Tibial artery (tissue), 4 donors: ENCODE results near the gene SLC15A4.

ENCODE experiments used
- DNase-seq, 2 donors: peaks; one replicate each; pipeline ENCODE4 v3.0.0-alpha.2; 2019
- H3K27ac ChIP-seq, 2 donors: fragments of 200-600 bp; sonication (generic) in 1 of 2; 1 replicate in 1 of 2; 2 replicates in 1 of 2; pipeline ENCODE4 v1.5.1; 2018 to 2019; ENCODE audit warnings: mild to moderate bottlenecking in 1 of 2
- H3K27me3 ChIP-seq, 2 donors: fragments of 200-600 bp; sonication (generic) in 1 of 2; one replicate each; pipeline versions ENCODE4 v1.5.1 to v1.6.0; 2016 to 2019
- H3K36me3 ChIP-seq, 3 donors: fragments of 200-600 bp; sonication (generic) in 2 of 3; one replicate each; pipeline ENCODE4 v1.5.1; 2016 to 2019; ENCODE audit warnings: mild to moderate bottlenecking in 2 of 3
- H3K4me1 ChIP-seq, 4 donors: fragments of 200-600 bp; sonication (generic) in 2 of 4; 1 replicate in 3 of 4; 2 replicates in 1 of 4; pipeline ENCODE4 v1.5.1; 2016 to 2019
- H3K4me3 ChIP-seq, 2 donors: fragments of 200-600 bp; sonication (generic) in 1 of 2; 1 replicate in 1 of 2; 2 replicates in 1 of 2; pipeline ENCODE4 v1.5.1; 2018 to 2019; ENCODE audit warnings: mild to moderate bottlenecking in 2 of 2
- H3K9me3 ChIP-seq, 3 donors: fragments of 200-600 bp; sonication (generic) in 1 of 3; one replicate each; pipeline ENCODE4 v1.5.1; 2016 to 2019
- intact Hi-C: fragments of 100-400 bp; cut with DNase I; formaldehyde crosslinking; loops from one replicate; pipeline ENCODE4 v1.15.0; 2023; ENCODE audit warnings: low total_unique reads
- TF ChIP-seq, protein P1 (sequence below), 2 experiments: fragments of 200-600 bp in 1 of 2; fragments of 450-650 bp in 1 of 2; IDR thresholded peaks; one replicate each; pipeline ENCODE4 v1.5.1; 2017 to 2019; ENCODE audit warnings: antibody characterized with exemption in 2 of 2, mild to moderate bottlenecking in 1 of 2, moderate library complexity in 1 of 2

SLC15A4 gene

DNA sequence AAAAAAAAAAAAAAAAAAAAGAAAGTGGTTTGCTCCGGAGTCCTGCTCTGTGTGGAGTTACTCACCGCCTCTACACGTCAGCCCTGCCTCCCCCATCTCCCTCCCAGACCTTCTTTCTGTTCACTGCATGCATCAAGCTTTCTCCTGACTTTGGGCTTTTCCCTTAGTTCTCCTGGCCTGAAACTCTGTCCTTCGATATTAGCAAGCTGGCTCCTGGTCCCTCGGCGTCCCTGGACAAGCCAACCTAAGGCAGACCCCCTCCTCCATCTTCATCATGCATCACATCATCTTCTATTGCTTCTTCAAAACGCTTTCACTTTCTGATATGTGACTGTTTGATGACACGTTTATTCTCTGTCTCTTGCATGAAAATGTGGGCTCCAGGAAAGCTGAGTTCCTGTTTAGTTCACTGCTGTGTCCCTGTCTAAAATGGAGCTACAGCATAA, 40.6 kb downstream of the SLC15A4 start:
- Histone ChIP-seq H3K4me3 (no peak overlapping the region), H3K9me3 (no peaks in the 10 kb centered on the region), H3K4me1 (no peaks in the 10 kb centered on the region), H3K36me3 (no peaks in the 10 kb centered on the region), H3K27ac (no peak overlapping the region), H3K27me3 (no peaks in the 10 kb centered on the region)
- TF ChIP-seq, protein P1, sequence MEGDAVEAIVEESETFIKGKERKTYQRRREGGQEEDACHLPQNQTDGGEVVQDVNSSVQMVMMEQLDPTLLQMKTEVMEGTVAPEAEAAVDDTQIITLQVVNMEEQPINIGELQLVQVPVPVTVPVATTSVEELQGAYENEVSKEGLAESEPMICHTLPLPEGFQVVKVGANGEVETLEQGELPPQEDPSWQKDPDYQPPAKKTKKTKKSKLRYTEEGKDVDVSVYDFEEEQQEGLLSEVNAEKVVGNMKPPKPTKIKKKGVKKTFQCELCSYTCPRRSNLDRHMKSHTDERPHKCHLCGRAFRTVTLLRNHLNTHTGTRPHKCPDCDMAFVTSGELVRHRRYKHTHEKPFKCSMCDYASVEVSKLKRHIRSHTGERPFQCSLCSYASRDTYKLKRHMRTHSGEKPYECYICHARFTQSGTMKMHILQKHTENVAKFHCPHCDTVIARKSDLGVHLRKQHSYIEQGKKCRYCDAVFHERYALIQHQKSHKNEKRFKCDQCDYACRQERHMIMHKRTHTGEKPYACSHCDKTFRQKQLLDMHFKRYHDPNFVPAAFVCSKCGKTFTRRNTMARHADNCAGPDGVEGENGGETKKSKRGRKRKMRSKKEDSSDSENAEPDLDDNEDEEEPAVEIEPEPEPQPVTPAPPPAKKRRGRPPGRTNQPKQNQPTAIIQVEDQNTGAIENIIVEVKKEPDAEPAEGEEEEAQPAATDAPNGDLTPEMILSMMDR (IDR thresholded peaks at IDR 0.05), result no peak
- DNase-seq, result no peak
- intact Hi-C loops, result loop anchor here (10.0 kb wide), 1 partner anchor 92 kb away; no protein-coding TSS in a partner anchor

DNA sequence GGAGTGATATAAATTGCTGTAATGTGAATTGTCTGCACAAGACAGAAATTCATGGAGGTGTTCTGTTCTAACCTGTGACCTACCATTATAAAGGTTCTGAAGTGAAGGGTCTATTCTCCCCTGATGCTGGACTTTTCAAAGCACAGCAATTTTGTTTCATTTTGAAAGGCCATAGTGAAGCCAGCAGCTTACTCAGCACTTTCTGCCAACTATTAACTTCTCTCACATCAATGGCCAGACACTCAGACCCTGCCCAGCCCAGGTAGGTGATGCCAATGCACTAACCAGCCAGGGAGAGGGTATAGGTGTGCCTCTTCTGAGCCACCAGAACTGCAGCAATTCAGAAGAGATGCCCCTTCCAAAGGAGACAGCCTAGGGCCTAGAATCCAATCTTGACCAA, 43.9 kb downstream of the SLC15A4 start:
- DNase-seq, result no peak
- intact Hi-C loops, result loop anchor here (10.0 kb wide), 1 partner anchor 95 kb away; no protein-coding TSS in a partner anchor
- no peak overlapping the region for H3K27ac ChIP-seq

GRCh38 chr12:128772249-128772648, 51.5 kb downstream of the SLC15A4 start:
- Histone ChIP-seq H3K4me1 (no peaks in the 10 kb centered on the region), H3K27me3 (peaks cover 0 to 8% of the 10 kb centered on the region in 2 donors), H3K36me3 (no peaks in the 10 kb centered on the region), H3K4me3 (no peak overlapping the region), H3K27ac (no peak overlapping the region), H3K9me3 (no peaks in the 10 kb centered on the region)
- TF ChIP-seq, protein P1 (IDR thresholded peaks at IDR 0.05), result no peak
- DNase-seq, result no peak
- intact Hi-C loops, result no loop called here

More for the DNA sequence above, 43.9 kb downstream of the SLC15A4 start:
- Histone ChIP-seq H3K36me3 (no peaks in the 10 kb centered on the region), H3K4me1 (no peaks in the 10 kb centered on the region), H3K27me3 (no peaks in the 10 kb centered on the region), H3K4me3 (no peak overlapping the region), H3K9me3 (no peaks in the 10 kb centered on the region)
- TF ChIP-seq, protein P1 (IDR thresholded peaks at IDR 0.05), result no peak

DNA sequence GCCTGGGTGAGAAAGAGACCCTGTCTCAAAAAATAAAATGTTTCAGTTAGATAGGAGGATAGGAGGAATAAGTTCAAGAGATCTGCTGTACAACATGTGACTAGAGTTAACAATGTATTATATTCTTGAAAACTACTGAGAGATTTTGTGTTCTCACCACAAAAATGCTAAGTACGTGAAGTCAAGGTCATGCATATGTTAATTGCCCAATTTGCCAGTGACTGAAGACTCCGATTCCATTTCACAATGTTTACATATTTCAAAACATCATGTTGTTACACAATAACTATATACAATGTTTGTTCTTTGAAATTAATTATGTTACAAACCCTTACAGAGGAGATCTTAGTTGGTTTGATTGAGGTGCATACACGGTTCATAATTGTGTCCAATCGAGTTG, 52.1 kb downstream of the SLC15A4 start:
- no peak for DNase-seq
- TF ChIP-seq, protein P1 (IDR thresholded peaks at IDR 0.05), result no peak
- H3K4me1 ChIP-seq, result no peaks in the 10 kb centered on the region
- H3K27ac ChIP-seq, result no peak overlapping the region
- intact Hi-C loops, result no loop called here
- H3K9me3 ChIP-seq, result no peaks in the 10 kb centered on the region
- H3K4me3 ChIP-seq, result no peak overlapping the region
- H3K36me3 ChIP-seq, result no peaks in the 10 kb centered on the region
- peaks cover 0 to 9% of the 10 kb centered on the region in 2 donors for H3K27me3 ChIP-seq

- Histone ChIP-seq H3K9me3 (no peaks in the 10 kb centered on the region), H3K36me3 (no peaks in the 10 kb centered on the region), H3K4me1 (no peaks in the 10 kb centered on the region), H3K4me3 (no peak overlapping the region), H3K27ac (no peak overlapping the region), H3K27me3 (peaks cover 0 to 26% of the 10 kb centered on the region in 2 donors)
- no peak for DNase-seq
- TF ChIP-seq, protein P1 (IDR thresholded peaks at IDR 0.05), result no peak
- intact Hi-C loops, result no loop called here
Measured at GRCh38 chr12:128767518-128767917, 56.2 kb downstream of the SLC15A4 start.
